ENCODE data around the gene IFT27. TPM values are rescaled to one million over a fixed set of nuclear protein-coding genes. Genes with fewer than 3 reads are reported as not detected.

The IFT27 gene
- total RNA-seq, 1 experiment from 2014 or later = 8.3 TPM

- Histone ChIP-seq H3K27me3 (replicated peaks; ENCODE audit: control insufficient read depth, insufficient read depth, low read length) (no peaks in the 10 kb centered on the region), H3K4me3 (ENCODE audit: low read depth, low read length) (no peak overlapping the region), H3K36me3 (ENCODE audit: control insufficient read depth, insufficient read depth, low read length) (no peaks in the 10 kb centered on the region), H3K9me3 (no peaks in the 10 kb centered on the region), H3K4me1 (no peaks in the 10 kb centered on the region)
- ChIA-PET POLR2A (no interaction called here), CTCF (no interaction called here)
- no peak overlapping the region for H3K27ac Mint-ChIP-seq (ENCODE audit: unreplicated experiment)
- H3K36me3 Mint-ChIP-seq (ENCODE audit: insufficient read depth, unreplicated experiment) = no peaks in the 10 kb centered on the region
- peaks cover 10% of the 10 kb centered on the region for H3K27me3 Mint-ChIP-seq (ENCODE audit: insufficient read depth, unreplicated experiment)
- TF ChIP-seq CTCF (IDR thresholded peaks at IDR 0.05; ENCODE audit: insufficient read depth in 1 of 2, low read depth in 1 of 2, low read length in 1 of 2, severe bottlenecking in 1 of 2, unreplicated experiment in 1 of 2) = no peak
- no TSS peak for BruUV-seq (replicated peaks)
- intact Hi-C loops (cut with micrococcal nuclease; ENCODE audit: unreplicated experiment) = no loop called here
- DNase-seq = no peak
- no peaks in the 10 kb centered on the region for H3K4me1 Mint-ChIP-seq (ENCODE audit: low read depth, unreplicated experiment)
- no peaks in the 10 kb centered on the region for H3K9me3 Mint-ChIP-seq (ENCODE audit: unreplicated experiment)
- no peak overlapping the region for H3K4me3 Mint-ChIP-seq (ENCODE audit: unreplicated experiment)
These were observed 9.9 kb downstream of the IFT27 start for GRCh38 chr22:36765943-36766450.

GRCh38 chr22:36765131-36765942 lies 10.6 kb downstream of the IFT27 start:
- POLR2A ChIA-PET = no interaction called here
- H3K9me3 ChIP-seq = no peaks in the 10 kb centered on the region

GRCh38 chr22:36764641-36765040 lies 11.3 kb downstream of the IFT27 start:
- H3K36me3 ChIP-seq (ENCODE audit: control insufficient read depth, insufficient read depth, low read length) = no peaks in the 10 kb centered on the region
- H3K9me3 ChIP-seq = no peaks in the 10 kb centered on the region
- Mint-ChIP-seq H3K4me3 (ENCODE audit: unreplicated experiment) (no peak overlapping the region), H3K27ac (ENCODE audit: unreplicated experiment) (no peak overlapping the region), H3K36me3 (ENCODE audit: insufficient read depth, unreplicated experiment) (no peaks in the 10 kb centered on the region), H3K27me3 (ENCODE audit: insufficient read depth, unreplicated experiment) (peaks cover 6% of the 10 kb centered on the region), H3K4me1 (ENCODE audit: low read depth, unreplicated experiment) (no peaks in the 10 kb centered on the region), H3K9me3 (ENCODE audit: unreplicated experiment) (no peaks in the 10 kb centered on the region)
- ChIA-PET CTCF (no interaction called here), POLR2A (no interaction called here)
- H3K4me3 ChIP-seq (ENCODE audit: low read depth, low read length) = no peak overlapping the region
- TF ChIP-seq CTCF (IDR thresholded peaks at IDR 0.05; ENCODE audit: insufficient read depth in 1 of 2, low read depth in 1 of 2, low read length in 1 of 2, severe bottlenecking in 1 of 2, unreplicated experiment in 1 of 2) = no peak
- no peaks in the 10 kb centered on the region for H3K27me3 ChIP-seq (replicated peaks; ENCODE audit: control insufficient read depth, insufficient read depth, low read length)
- no TSS peak for BruUV-seq (replicated peaks)
- no peaks in the 10 kb centered on the region for H3K4me1 ChIP-seq
- intact Hi-C loops (cut with micrococcal nuclease; ENCODE audit: unreplicated experiment) = no loop called here
- DNase-seq = no peak

More at GRCh38 chr22:36765131-36765942, 10.6 kb downstream of the IFT27 start:
- no TSS peak for BruUV-seq (replicated peaks)
- no peak for DNase-seq
- no peak overlapping the region for H3K4me3 Mint-ChIP-seq (ENCODE audit: unreplicated experiment)
- H3K27ac Mint-ChIP-seq (ENCODE audit: unreplicated experiment) = no peak overlapping the region
- no peaks in the 10 kb centered on the region for H3K4me1 Mint-ChIP-seq (ENCODE audit: low read depth, unreplicated experiment)
- intact Hi-C loops (cut with micrococcal nuclease; ENCODE audit: unreplicated experiment) = no loop called here
- peaks cover 8% of the 10 kb centered on the region for H3K27me3 Mint-ChIP-seq (ENCODE audit: insufficient read depth, unreplicated experiment)
- no peaks in the 10 kb centered on the region for H3K36me3 Mint-ChIP-seq (ENCODE audit: insufficient read depth, unreplicated experiment)
- Histone ChIP-seq H3K27me3 (replicated peaks; ENCODE audit: control insufficient read depth, insufficient read depth, low read length) (no peaks in the 10 kb centered on the region), H3K4me3 (ENCODE audit: low read depth, low read length) (no peak overlapping the region), H3K36me3 (ENCODE audit: control insufficient read depth, insufficient read depth, low read length) (no peaks in the 10 kb centered on the region), H3K4me1 (no peaks in the 10 kb centered on the region)
- no peaks in the 10 kb centered on the region for H3K9me3 Mint-ChIP-seq (ENCODE audit: unreplicated experiment)
- TF ChIP-seq CTCF (IDR thresholded peaks at IDR 0.05; ENCODE audit: insufficient read depth in 1 of 2, low read depth in 1 of 2, low read length in 1 of 2, severe bottlenecking in 1 of 2, unreplicated experiment in 1 of 2) = no peak
- CTCF ChIA-PET = no interaction called here

All from Caco-2 (cell line).